ENCODE data around the gene CCDC88B.
A peak's percentile ranks its signal among the peaks of the same experiment; 100 is the strongest.

CCDC88B gene

DNA sequence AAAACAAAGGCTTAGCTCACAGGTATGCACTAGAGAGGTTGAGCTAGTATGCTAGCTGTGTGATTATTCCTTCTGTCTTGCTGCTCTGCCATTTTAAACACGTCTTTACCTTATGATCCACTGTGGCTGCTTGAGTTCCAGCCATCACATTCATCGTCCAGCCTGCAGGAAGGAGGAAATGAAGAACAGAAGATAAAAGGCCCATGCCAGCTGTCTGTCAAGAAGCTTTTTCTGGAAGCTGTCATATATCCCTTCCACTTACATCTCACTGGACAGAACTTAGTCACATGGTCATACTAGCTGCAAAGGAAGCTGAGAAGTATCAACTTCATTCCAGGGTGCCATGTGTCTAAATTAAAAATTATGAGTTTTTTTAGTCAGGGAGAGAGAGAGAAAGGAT, 12.6 kb upstream of the CCDC88B start:
- Histone ChIP-seq H3K79me2 (ENCODE audit: low read length) (no peaks in the 10 kb centered on the region), H2AFZ (ENCODE audit: low read depth, low read length) (no peak overlapping the region), H3K4me3 (ENCODE audit: low read length) (no peak overlapping the region), H3K9ac (ENCODE audit: low read length) (no peak overlapping the region), H3K9me3 (ENCODE audit: insufficient read depth, low read length) (no peaks in the 10 kb centered on the region), H3K36me3 (replicated peaks; ENCODE audit: low read depth, low read length) (peaks cover 6% of the 10 kb centered on the region), H3K4me2 (ENCODE audit: low read length) (no peak overlapping the region), H3K4me1 (ENCODE audit: low read length) (peaks cover 12% of the 10 kb centered on the region), H3K27me3 (ENCODE audit: low read depth, low read length) (no peaks in the 10 kb centered on the region), H4K20me1 (ENCODE audit: insufficient read depth, low read length) (no peaks in the 10 kb centered on the region), H3K27ac (ENCODE audit: low read length) (no peak overlapping the region)
- TF ChIP-seq EZH2phosphoT487 (IDR thresholded peaks at IDR 0.05; ENCODE audit: low read depth): no peak
- TF ChIP-seq, protein P1, sequence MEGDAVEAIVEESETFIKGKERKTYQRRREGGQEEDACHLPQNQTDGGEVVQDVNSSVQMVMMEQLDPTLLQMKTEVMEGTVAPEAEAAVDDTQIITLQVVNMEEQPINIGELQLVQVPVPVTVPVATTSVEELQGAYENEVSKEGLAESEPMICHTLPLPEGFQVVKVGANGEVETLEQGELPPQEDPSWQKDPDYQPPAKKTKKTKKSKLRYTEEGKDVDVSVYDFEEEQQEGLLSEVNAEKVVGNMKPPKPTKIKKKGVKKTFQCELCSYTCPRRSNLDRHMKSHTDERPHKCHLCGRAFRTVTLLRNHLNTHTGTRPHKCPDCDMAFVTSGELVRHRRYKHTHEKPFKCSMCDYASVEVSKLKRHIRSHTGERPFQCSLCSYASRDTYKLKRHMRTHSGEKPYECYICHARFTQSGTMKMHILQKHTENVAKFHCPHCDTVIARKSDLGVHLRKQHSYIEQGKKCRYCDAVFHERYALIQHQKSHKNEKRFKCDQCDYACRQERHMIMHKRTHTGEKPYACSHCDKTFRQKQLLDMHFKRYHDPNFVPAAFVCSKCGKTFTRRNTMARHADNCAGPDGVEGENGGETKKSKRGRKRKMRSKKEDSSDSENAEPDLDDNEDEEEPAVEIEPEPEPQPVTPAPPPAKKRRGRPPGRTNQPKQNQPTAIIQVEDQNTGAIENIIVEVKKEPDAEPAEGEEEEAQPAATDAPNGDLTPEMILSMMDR (IDR thresholded peaks at IDR 0.05; ENCODE audit: low read depth, low read length): no peak

DNA sequence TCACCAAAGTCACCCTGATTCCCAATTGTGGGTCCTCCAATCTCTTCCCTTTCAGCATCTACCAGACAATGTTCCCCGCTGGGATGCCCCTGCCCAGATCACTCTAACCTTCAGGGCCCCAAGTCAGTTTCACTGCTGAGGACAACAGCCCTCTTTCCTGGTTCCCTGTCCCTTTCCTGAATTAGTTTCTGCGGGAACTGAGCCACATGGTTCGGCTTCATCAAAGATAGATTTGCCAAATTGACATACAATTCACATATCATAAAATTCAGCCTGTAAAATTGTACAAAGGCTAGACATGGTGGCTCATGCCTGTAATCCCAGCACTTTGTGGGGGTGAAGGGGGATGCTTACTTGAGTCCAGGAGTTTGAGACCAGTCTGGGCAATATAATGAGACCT, 12.0 kb upstream of the CCDC88B start:
- no peaks in the 10 kb centered on the region for H3K27me3 ChIP-seq (ENCODE audit: low read depth, low read length)
- no peak overlapping the region for H3K27ac ChIP-seq (ENCODE audit: low read length)

DNA sequence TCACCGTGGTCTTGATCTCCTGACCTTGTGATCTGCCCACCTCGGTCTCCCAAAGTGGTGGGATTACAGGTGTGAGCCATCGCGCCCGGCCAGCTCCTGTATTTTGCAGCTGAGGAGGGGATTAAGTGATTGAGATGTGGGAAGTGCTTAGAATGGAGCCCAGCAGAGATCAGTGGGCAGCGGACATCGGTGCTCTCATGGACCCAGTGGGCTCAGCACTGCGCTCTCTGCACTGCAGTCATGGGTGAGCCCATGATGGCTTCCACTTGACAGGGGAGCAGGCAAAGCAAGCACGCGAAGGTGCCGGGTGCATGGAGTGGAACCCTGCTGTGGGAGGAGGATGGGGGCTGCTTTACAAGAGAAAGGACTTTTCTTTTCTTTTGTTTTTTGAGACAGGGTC, 9.1 kb upstream of the CCDC88B start:
- Histone ChIP-seq H3K4me3 (ENCODE audit: low read length) (no peak overlapping the region), H3K27ac (ENCODE audit: low read length) (no peak overlapping the region), H4K20me1 (ENCODE audit: insufficient read depth, low read length) (0 out of 2 replicates have a peak, but pooled peaks cover 3% of the 10 kb centered on the region), H3K4me1 (ENCODE audit: low read length) (peaks cover 26% of the 10 kb centered on the region), H3K9me3 (ENCODE audit: insufficient read depth, low read length) (0 out of 2 replicates have a peak, but pooled peaks cover 2% of the 10 kb centered on the region), H3K9ac (ENCODE audit: low read length) (no peak overlapping the region), H3K36me3 (replicated peaks; ENCODE audit: low read depth, low read length) (peaks cover 13% of the 10 kb centered on the region), H3K27me3 (ENCODE audit: low read depth, low read length) (no peaks in the 10 kb centered on the region), H2AFZ (ENCODE audit: low read depth, low read length) (no peak overlapping the region), H3K79me2 (ENCODE audit: low read length) (no peaks in the 10 kb centered on the region), H3K4me2 (ENCODE audit: low read length) (no peak overlapping the region)
- no peak for TF ChIP-seq EZH2phosphoT487 (IDR thresholded peaks at IDR 0.05; ENCODE audit: low read depth)
- TF ChIP-seq, protein P1 (IDR thresholded peaks at IDR 0.05; ENCODE audit: low read depth, low read length): no peak

More for the DNA sequence above, 12.0 kb upstream of the CCDC88B start:
- H3K9ac ChIP-seq (ENCODE audit: low read length): no peak overlapping the region
- H3K4me2 ChIP-seq (ENCODE audit: low read length): no peak overlapping the region
- no peaks in the 10 kb centered on the region for H4K20me1 ChIP-seq (ENCODE audit: insufficient read depth, low read length)
- H3K4me1 ChIP-seq (ENCODE audit: low read length): peaks cover 14% of the 10 kb centered on the region
- no peaks in the 10 kb centered on the region for H3K9me3 ChIP-seq (ENCODE audit: insufficient read depth, low read length)
- TF ChIP-seq, protein P1 (IDR thresholded peaks at IDR 0.05; ENCODE audit: low read depth, low read length): no peak
- no peak for TF ChIP-seq EZH2phosphoT487 (IDR thresholded peaks at IDR 0.05; ENCODE audit: low read depth)
- peaks cover 2% of the 10 kb centered on the region for H3K36me3 ChIP-seq (replicated peaks; ENCODE audit: low read depth, low read length)
- no peaks in the 10 kb centered on the region for H3K79me2 ChIP-seq (ENCODE audit: low read length)
- no peak overlapping the region for H3K4me3 ChIP-seq (ENCODE audit: low read length)
- H2AFZ ChIP-seq (ENCODE audit: low read depth, low read length): no peak overlapping the region

DNA sequence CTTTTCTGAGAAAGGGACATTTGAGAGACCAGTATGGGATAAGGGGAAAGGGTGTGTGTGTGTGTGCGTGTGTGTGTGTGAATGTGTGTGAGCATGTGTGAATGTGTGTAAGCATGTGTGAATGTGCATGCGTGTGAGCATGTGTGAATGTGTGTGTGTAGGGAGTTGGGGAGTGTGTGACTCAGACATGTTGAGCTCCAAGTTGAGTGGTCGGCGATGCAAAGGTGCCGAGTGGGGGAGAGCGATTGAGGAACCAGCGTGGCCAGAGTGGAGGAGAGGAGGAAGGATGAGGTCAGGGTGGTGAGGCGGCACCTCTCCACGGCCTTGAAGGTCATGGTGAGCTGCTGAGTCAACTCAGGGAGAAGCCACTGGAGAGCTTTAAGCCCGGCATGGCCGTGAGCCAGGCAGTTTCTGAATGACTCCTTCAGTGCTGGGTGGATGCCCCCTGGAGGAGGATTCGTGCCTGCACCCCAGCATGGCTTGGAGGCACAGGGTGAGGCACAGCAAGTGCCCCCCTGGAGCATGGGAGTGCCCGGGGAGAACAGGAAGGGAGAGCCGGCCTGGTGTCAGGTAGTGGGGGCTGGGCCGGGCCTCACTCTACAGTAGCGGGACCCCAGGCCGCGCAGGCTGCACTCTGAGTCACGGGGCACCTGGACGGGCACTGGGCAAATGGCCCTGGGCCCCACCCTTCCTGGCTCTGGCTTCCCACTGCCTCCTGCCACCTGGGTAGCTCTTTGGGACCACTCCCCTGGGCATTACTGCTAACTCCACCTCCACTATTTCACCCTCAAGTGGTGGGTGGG, 8.2 kb upstream of the CCDC88B start:
- Histone ChIP-seq H2AFZ (ENCODE audit: low read depth, low read length) (no peak overlapping the region), H3K4me1 (ENCODE audit: low read length) (peaks cover 31% of the 10 kb centered on the region), H3K79me2 (ENCODE audit: low read length) (no peaks in the 10 kb centered on the region), H3K4me2 (ENCODE audit: low read length) (peak overlapping the region; percentile 67), H4K20me1 (ENCODE audit: insufficient read depth, low read length) (0 out of 2 replicates have a peak, but pooled peaks cover 3% of the 10 kb centered on the region), H3K36me3 (replicated peaks; ENCODE audit: low read depth, low read length) (peaks cover 13% of the 10 kb centered on the region), H3K27me3 (ENCODE audit: low read depth, low read length) (no peaks in the 10 kb centered on the region), H3K27ac (ENCODE audit: low read length) (peak overlapping the region; percentile 0; the same call in 1 of the 2 replicates), H3K4me3 (ENCODE audit: low read length) (peak overlapping the region; percentile 25), H3K9me3 (ENCODE audit: insufficient read depth, low read length) (0 out of 2 replicates have a peak, but pooled peaks cover 2% of the 10 kb centered on the region), H3K9ac (ENCODE audit: low read length) (peak overlapping the region; percentile 33; the same call in 1 of the 2 replicates)
- TF ChIP-seq EZH2phosphoT487 (IDR thresholded peaks at IDR 0.05; ENCODE audit: low read depth): no peak
- TF ChIP-seq, protein P1 (IDR thresholded peaks at IDR 0.05; ENCODE audit: low read depth, low read length): peak; percentile 79

All from OCI-LY3 (cell line).